ENCODE results near the gene DLG1.
"Not testable (repeated sequence)": the region's sequence is repeated elsewhere in the genome, so short reads cannot be mapped to it uniquely, and the experiment has no call there.

Gene DLG1

DNA sequence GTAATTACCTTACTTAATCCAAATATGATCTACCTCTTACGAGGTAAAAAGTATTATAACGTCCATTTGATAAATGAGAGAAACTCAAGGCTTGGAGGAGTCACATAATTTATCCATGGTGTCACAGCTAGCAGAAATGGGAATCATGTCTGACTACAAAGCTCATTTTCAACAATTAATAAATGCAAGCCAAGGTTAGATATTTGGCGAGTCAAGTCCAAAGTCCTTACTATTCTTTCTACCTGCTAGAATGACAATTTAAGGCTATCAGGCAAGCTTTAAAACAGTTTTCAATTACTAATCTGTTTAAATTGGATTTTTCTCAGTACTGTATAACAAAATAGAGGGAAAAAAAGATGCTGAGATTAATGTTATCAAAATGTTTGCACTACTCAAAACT, 68.6 kb downstream of the DLG1 start:
- in situ Hi-C loops (cut with HindIII; ENCODE audit: low pct_unique_long_range_greater_than_20kb, low sequenced_read_pairs), result no loop called here
- TF ChIP-seq JUND (IDR thresholded peaks at IDR 0.05; ENCODE audit: low read depth), result no peak
- DNase-seq (ENCODE audit: low read depth in 1 of 2, low spot score in 1 of 2), result no peak

- no peak for DNase-seq (ENCODE audit: low read depth in 1 of 2, low spot score in 1 of 2)
- TF ChIP-seq JUND (IDR thresholded peaks at IDR 0.05; ENCODE audit: low read depth), result no peak
- in situ Hi-C loops (cut with HindIII; ENCODE audit: low pct_unique_long_range_greater_than_20kb, low sequenced_read_pairs), result no loop called here
Observed at GRCh38 chr3:197229178-197229577, 69.2 kb downstream of the DLG1 start.

GRCh38 chr3:197227780-197228574, 70.4 kb downstream of the DLG1 start:
- in situ Hi-C loops (cut with HindIII; ENCODE audit: low pct_unique_long_range_greater_than_20kb, low sequenced_read_pairs), result no loop called here
- no peak for DNase-seq (ENCODE audit: low read depth in 1 of 2, low spot score in 1 of 2)
- no peak for TF ChIP-seq JUND (IDR thresholded peaks at IDR 0.05; ENCODE audit: low read depth)

DNA sequence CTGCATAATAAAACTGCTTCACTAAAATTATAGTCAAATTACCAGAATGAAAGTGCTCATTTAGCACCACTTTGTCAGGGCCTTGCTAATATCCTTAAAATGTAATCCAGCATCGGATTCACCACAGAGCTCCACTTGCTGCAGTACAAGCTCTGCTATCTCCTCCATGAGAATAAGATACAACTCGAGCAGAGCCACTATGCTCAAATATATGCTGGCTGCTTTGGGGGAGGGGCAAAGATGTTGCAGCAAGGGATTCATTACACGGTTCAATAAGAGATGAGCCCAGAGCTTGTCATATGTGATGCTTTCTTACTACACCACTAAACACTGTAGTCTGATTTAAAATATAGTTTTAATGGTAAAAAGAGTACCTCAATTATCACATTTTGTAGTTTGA, 72.2 kb downstream of the DLG1 start:
- no peak for TF ChIP-seq JUND (IDR thresholded peaks at IDR 0.05; ENCODE audit: low read depth)
- in situ Hi-C loops (cut with HindIII; ENCODE audit: low pct_unique_long_range_greater_than_20kb, low sequenced_read_pairs), result no loop called here
- no peak for DNase-seq (ENCODE audit: low read depth in 1 of 2, low spot score in 1 of 2)

- in situ Hi-C loops (cut with HindIII; ENCODE audit: low pct_unique_long_range_greater_than_20kb, low sequenced_read_pairs), result no loop called here
- no peak for DNase-seq (ENCODE audit: low read depth in 1 of 2, low spot score in 1 of 2)
- no peak for TF ChIP-seq JUND (IDR thresholded peaks at IDR 0.05; ENCODE audit: low read depth)
Observed at GRCh38 chr3:197225579-197225978, 72.8 kb downstream of the DLG1 start.

- in situ Hi-C loops (cut with HindIII; ENCODE audit: low pct_unique_long_range_greater_than_20kb, low sequenced_read_pairs), result no loop called here
- peak; percentile 74 to 83 for DNase-seq (ENCODE audit: low read depth in 1 of 2, low spot score in 1 of 2)
Observed at GRCh38 chr3:197224034-197224444, 74.4 kb downstream of the DLG1 start.

DNA sequence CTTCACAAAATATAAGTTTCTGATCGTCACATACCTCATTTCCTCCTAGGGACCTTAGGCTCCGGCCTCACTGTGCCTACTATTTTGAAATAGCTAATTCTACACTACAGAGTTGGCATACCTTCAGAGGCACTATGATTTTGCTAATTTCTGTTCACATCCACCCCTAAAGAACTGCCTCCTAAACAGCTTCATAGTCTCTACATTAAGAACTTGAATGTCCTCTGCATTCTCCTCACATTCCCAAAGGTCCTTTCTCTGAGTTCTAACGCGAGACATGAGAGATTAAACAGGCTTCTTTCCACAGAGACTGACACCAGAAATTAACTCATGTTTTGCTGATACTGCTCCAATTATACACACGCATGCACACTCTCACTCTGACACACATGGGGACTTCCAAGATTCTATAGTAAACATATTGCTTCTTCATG, 75.5 kb downstream of the DLG1 start:
- DNase-seq (ENCODE audit: low read depth in 1 of 2, low spot score in 1 of 2), result no peak
- no peak for TF ChIP-seq JUND (IDR thresholded peaks at IDR 0.05; ENCODE audit: low read depth)
- in situ Hi-C loops (cut with HindIII; ENCODE audit: low pct_unique_long_range_greater_than_20kb, low sequenced_read_pairs), result no loop called here

More at GRCh38 chr3:197224034-197224444, 74.4 kb downstream of the DLG1 start:
- no peak for TF ChIP-seq JUND (IDR thresholded peaks at IDR 0.05; ENCODE audit: low read depth)

DNA sequence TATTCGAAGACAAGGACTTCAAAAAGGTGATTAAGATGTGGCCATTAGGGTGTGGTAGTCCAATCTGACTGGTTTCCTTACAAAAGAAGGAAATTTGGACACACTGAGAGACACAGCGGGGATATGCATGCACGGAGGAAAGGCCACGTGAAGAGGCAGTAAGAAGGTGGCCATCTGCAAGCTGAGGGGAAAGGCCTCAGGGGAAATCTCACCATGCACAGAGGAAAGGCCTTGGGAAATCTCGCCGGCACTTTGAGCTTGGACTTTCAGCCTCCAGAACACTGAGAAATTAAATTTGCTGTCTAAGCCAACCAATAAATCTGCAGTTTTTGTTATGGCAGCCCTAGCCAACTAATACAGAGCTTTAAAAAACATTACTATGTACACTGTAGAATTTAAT, 78.8 kb downstream of the DLG1 start:
- TF ChIP-seq JUND (IDR thresholded peaks at IDR 0.05; ENCODE audit: low read depth), result no peak
- no peak for DNase-seq (ENCODE audit: low read depth in 1 of 2, low spot score in 1 of 2)
- in situ Hi-C loops (cut with HindIII; ENCODE audit: low pct_unique_long_range_greater_than_20kb, low sequenced_read_pairs), result no loop called here

DNA sequence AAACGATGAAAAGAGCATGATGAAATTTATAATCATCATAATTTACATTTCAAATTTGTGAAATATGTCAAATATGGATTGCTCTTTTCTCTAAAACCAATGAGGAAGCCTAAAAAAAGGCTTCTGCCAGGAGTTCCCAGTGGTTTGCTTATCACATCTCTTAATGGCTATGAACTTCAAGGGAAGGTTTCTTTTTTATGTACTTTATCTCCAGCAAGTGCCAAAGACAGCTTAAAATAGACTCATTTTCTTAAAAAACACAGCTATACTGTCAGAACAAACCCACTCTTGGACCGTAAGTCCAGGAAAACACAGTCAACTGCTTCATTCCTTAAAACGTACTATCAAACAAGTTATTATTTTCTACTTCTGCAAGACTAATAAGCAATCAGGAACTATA, 80.2 kb downstream of the DLG1 start:
- in situ Hi-C loops (cut with HindIII; ENCODE audit: low pct_unique_long_range_greater_than_20kb, low sequenced_read_pairs), result no loop called here
- no peak for DNase-seq (ENCODE audit: low read depth in 1 of 2, low spot score in 1 of 2)
- TF ChIP-seq JUND (IDR thresholded peaks at IDR 0.05; ENCODE audit: low read depth), result no peak

GRCh38 chr3:197216914-197217313, 81.5 kb downstream of the DLG1 start:
- no peak for TF ChIP-seq JUND (IDR thresholded peaks at IDR 0.05; ENCODE audit: low read depth)
- in situ Hi-C loops (cut with HindIII; ENCODE audit: low pct_unique_long_range_greater_than_20kb, low sequenced_read_pairs), result no loop called here
- no peak for DNase-seq (ENCODE audit: low read depth in 1 of 2, low spot score in 1 of 2)

GRCh38 chr3:197216169-197216860, 82.1 kb downstream of the DLG1 start:
- TF ChIP-seq JUND (IDR thresholded peaks at IDR 0.05; ENCODE audit: low read depth), result no peak
- no peak for DNase-seq (ENCODE audit: low read depth in 1 of 2, low spot score in 1 of 2)

DNA sequence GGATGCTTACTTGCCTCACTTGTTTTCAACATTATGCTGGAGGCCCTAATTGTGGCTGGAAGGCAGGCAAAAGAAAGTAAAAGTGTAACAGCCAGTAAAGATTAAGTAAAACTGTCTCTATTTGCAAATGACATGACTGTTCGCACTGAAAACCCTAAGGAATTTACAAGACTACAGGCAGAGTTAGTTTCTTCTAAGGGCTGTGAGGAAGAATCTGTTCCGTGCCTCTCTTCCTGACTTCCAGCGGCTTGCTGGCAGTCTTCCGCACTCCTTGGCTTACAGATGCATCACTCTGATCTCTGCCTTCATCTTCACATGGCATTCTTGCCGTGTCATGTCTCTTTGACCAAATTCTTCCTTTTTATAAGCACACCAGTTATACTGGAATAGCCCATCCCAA, 86.1 kb downstream of the DLG1 start:
- in situ Hi-C loops (cut with HindIII; ENCODE audit: low pct_unique_long_range_greater_than_20kb, low sequenced_read_pairs), result no loop called here
- TF ChIP-seq JUND (IDR thresholded peaks at IDR 0.05; ENCODE audit: low read depth), result no peak
- DNase-seq (ENCODE audit: low read depth in 1 of 2, low spot score in 1 of 2), result peak in 1 of 2 experiments; percentile 27

More at GRCh38 chr3:197216169-197216860, 82.1 kb downstream of the DLG1 start:
- in situ Hi-C loops (cut with HindIII; ENCODE audit: low pct_unique_long_range_greater_than_20kb, low sequenced_read_pairs), result no loop called here

DNA sequence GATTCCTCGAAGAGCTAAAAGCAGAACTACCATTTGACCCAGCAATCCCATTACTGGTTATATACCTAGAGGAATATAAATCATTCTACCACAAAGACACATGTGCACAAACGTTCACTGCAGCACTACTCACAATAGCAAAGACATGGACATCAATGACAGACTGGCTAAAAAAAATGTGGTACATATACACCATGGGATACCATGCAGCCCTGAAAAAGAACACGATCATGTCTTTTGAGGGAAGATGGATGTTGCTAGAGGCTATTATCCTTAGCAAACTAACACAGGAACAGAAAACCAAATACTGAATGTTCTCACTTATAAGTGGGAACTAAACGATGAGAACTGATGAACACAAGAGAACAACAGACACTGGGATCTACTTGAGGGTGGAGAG, 86.7 kb downstream of the DLG1 start:
- in situ Hi-C loops (cut with HindIII; ENCODE audit: low pct_unique_long_range_greater_than_20kb, low sequenced_read_pairs), result not testable (repeated sequence)

More for the DNA sequence above, 86.7 kb downstream of the DLG1 start:
- not testable (repeated sequence) for DNase-seq (ENCODE audit: low read depth in 1 of 2, low spot score in 1 of 2)
